Adrenal gland (tissue), 12 donors: ENCODE data around the gene LIN7B. TPM values are rescaled to one million over a fixed set of nuclear protein-coding genes. Genes with fewer than 3 reads are reported as not detected.

Experiments used
- DNase-seq, 7 donors: peaks; one replicate each; pipeline ENCODE4 v3.0.0-alpha.2; 2019 to 2020
- H3K27ac ChIP-seq, 5 donors: fragments of 200-600 bp; sonication (generic) in 4 of 5; 1 replicate in 3 of 5; 2 replicates in 2 of 5; pipeline versions ENCODE4 v1.5.1 to v1.8.0; 2016 to 2020; ENCODE audit warnings: mild to moderate bottlenecking in 1 of 5
- H3K27me3 ChIP-seq: fragments of 200-600 bp; 2 replicates; pipeline ENCODE4 v1.8.0; 2021
- H3K36me3 ChIP-seq, 2 donors: fragments of 200-600 bp; replicated peaks in 1 of 2; 1 replicate in 1 of 2; 2 replicates in 1 of 2; pipeline versions ENCODE4 v1.5.1 to v1.8.0; 2018 to 2022
- H3K4me1 ChIP-seq, 2 donors: fragments of 200-600 bp; replicated peaks in 1 of 2; 1 replicate in 1 of 2; 2 replicates in 1 of 2; pipeline versions ENCODE4 v1.5.1 to v1.8.0; 2018 to 2021
- H3K4me3 ChIP-seq, 4 donors: fragments of 200-600 bp; sonication (generic) in 3 of 4; one replicate each; pipeline ENCODE4 v1.5.1; 2016 to 2018
- H3K9me3 ChIP-seq, 3 donors: fragments of 200-600 bp; sonication (generic) in 1 of 3; replicated peaks in 1 of 3; 1 replicate in 2 of 3; 2 replicates in 1 of 3; pipeline versions ENCODE4 v1.5.1 to v1.8.0; 2016 to 2021
- CTCF ChIP-seq, 6 experiments: fragments of 450-650 bp in 4 of 6; fragments of 200-600 bp in 2 of 6; sonication (generic) in 1 of 6; IDR thresholded peaks; 1 replicate in 5 of 6; 2 replicates in 1 of 6; pipeline versions ENCODE4 v1.5.1 to v1.8.0; 2016 to 2021; ENCODE audit warnings: antibody characterized with exemption in 6 of 6, mild to moderate bottlenecking in 2 of 6, moderate library complexity in 1 of 6
- POLR2A ChIP-seq, 2 donors: fragments of 450-650 bp; IDR thresholded peaks; one replicate each; pipeline ENCODE4 v1.6.1; 2017; ENCODE audit warnings: antibody characterized with exemption in 2 of 2, mild to moderate bottlenecking in 2 of 2, moderate library complexity in 1 of 2
- WGBS, 4 donors: extraction: QIAGEN DNeasy Blood & Tissue Kit in 2 of 4; methylation state at CpG; one replicate each; pipeline versions ENCODE4 v1.1.5 to v1.1.7; 2013 to 2017; 5-methylcytosine and 5-hydroxymethylcytosine counted together
- intact Hi-C, 2 donors: fragments of 100-400 bp; cut with DNase I; formaldehyde crosslinking; loops; one replicate each; pipeline versions ENCODE4 v1.14.1 to v1.15.0; 2022 to 2023
- polyA plus RNA-seq, 3 donors: library from polyadenylated mRNA; stranded (reverse); fragments of 200-250 nt in 2 of 3; fragments of 350-450 nt in 1 of 3; fragmentation: Illumina TruSeq in 1 of 3; extraction: RNeasy Lipid Tissue Mini Kit (QIAGEN cat#74804) in 1 of 3; gene quantifications; one replicate each; pipeline ENCODE4 v1.2.3, GENCODE V29; 2013 to 2014
- total RNA-seq, 9 donors: library from RNA; depleted of rRNA in 4 of 9; stranded (reverse); fragments of >200 nt in 4 of 9; fragments of 120-200 nt in 1 of 9; fragmentation: NEBNext Ultra II Directional in 1 of 9; extraction: Animal tissue kit (Norgen Biotek cat#: 25700) in 1 of 9; gene quantifications; one replicate each; pipeline versions ENCODE4 v1.1.0 to v1.2.4, GENCODE V29; 2013 to 2023
- donor health status: healthy with polysubstance abuse.
- donor health status: Bipolar disorder and iron deficiency.
- donor health status: DM: yes; HTN: yes; CAD: no.
- donor health status: DM: no; HTN: no; CAD: no.
- donor health status: DM: no; HTN: no; CAD: no.
- donor health status: DM: yes; HTN: yes; CAD: no.

The LIN7B gene
- total and polyA plus RNA-seq, 12 donors: 4.4 to 35.2 (median 11.1) TPM

GRCh38 chr19:49097453-49098288, 16.5 kb upstream of the LIN7B start:
- peak overlapping the region in 2 of 5 donors; percentile 12 to 32 for H3K27ac ChIP-seq
- WGBS, 4 donors: 35 to 54% (median 39%) methylated on average over 7 to 8 of the region's 8 CpGs
- peaks cover 0 to 9% of the 10 kb centered on the region in 2 donors for H3K4me1 ChIP-seq
- H3K9me3 ChIP-seq: no peaks in the 10 kb centered on the region
- H3K4me3 ChIP-seq: no peak overlapping the region
- H3K27me3 ChIP-seq: no peaks in the 10 kb centered on the region
- H3K36me3 ChIP-seq: peaks cover 0 to 98% of the 10 kb centered on the region in 2 donors
- peak; percentile 58 to 89 (median 74) for DNase-seq
- intact Hi-C loops: loop anchor here (2.0 to 5.0 kb wide), 2 partner anchors 49 to 110 kb away; no protein-coding TSS in a partner anchor
- TF ChIP-seq POLR2A (IDR thresholded peaks at IDR 0.05) (no peak), CTCF (IDR thresholded peaks at IDR 0.05) (peak; percentile 96 to 99 (median 98))

DNA sequence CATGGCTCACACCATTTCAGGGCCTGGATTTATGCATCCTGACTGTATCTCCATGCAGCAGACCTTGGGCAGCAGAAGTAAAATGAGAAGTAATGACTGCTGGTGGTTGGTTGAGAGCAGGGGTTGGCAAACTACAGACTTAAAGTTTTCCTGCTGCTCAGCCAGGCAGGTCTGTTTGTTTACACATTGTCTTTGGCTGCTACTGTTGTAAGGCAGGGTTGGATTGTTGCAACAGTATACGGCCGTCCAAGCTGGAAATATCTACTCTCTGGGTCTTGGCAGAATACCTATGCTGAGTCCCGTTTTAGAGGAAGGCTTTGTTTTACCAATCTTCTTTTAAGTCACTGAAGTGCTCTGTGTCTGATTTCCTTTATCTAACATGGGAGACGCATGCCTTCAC, 15.4 kb upstream of the LIN7B start:
- Histone ChIP-seq H3K36me3 (peaks cover 0 to 96% of the 10 kb centered on the region in 2 donors), H3K27me3 (no peaks in the 10 kb centered on the region), H3K4me1 (peaks cover 0 to 9% of the 10 kb centered on the region in 2 donors), H3K27ac (no peak overlapping the region), H3K9me3 (no peaks in the 10 kb centered on the region), H3K4me3 (no peak overlapping the region)
- WGBS, 4 donors: 81 to 88% (median 83%) methylated on average over 4 of the region's 4 CpGs
- no peak for DNase-seq
- intact Hi-C loops: loop anchor here (5.0 kb wide), 1 partner anchor 109 kb away; no protein-coding TSS in a partner anchor
- no peak for TF ChIP-seq CTCF (IDR thresholded peaks at IDR 0.05)
- TF ChIP-seq POLR2A (IDR thresholded peaks at IDR 0.05): no peak

- H3K4me1 ChIP-seq: no peaks in the 10 kb centered on the region
- H3K27me3 ChIP-seq: no peaks in the 10 kb centered on the region
- intact Hi-C loops: loop anchor here in 1 of 2 donors (5.0 kb wide), 1 partner anchor 46 kb away; no protein-coding TSS in a partner anchor
- no peak overlapping the region for H3K27ac ChIP-seq
- 78 to 84% (median 81%) methylated on average over 12 of the region's 12 CpGs for WGBS, 4 donors
- H3K9me3 ChIP-seq: no peaks in the 10 kb centered on the region
- peaks cover 0 to 95% of the 10 kb centered on the region in 2 donors for H3K36me3 ChIP-seq
- H3K4me3 ChIP-seq: no peak overlapping the region
- TF ChIP-seq POLR2A (IDR thresholded peaks at IDR 0.05) (no peak), CTCF (IDR thresholded peaks at IDR 0.05) (no peak)
- no peak for DNase-seq
Observed at GRCh38 chr19:49101160-49101559, 13.0 kb upstream of the LIN7B start.

- no peaks in the 10 kb centered on the region for H3K9me3 ChIP-seq
- no peak overlapping the region for H3K27ac ChIP-seq
- intact Hi-C loops: loop anchor here in 1 of 2 donors (5.0 kb wide), 1 partner anchor 45 kb away; no protein-coding TSS in a partner anchor
- H3K27me3 ChIP-seq: no peaks in the 10 kb centered on the region
- no peak for TF ChIP-seq CTCF (IDR thresholded peaks at IDR 0.05)
- no peak for TF ChIP-seq POLR2A (IDR thresholded peaks at IDR 0.05)
- H3K4me1 ChIP-seq: peaks cover 0 to 5% of the 10 kb centered on the region in 2 donors
- H3K4me3 ChIP-seq: no peak overlapping the region
- 81 to 87% (median 85%) methylated on average over 8 to 12 of the region's 12 CpGs for WGBS, 4 donors
- peaks cover 0 to 92% of the 10 kb centered on the region in 2 donors for H3K36me3 ChIP-seq
- DNase-seq: no peak
Observed at GRCh38 chr19:49102303-49102702, 11.9 kb upstream of the LIN7B start.
